GM18517 (cell line): ENCODE results near the gene AOPEP.

Source experiments
- ATAC-seq: cut with Tn5 transposase; IDR thresholded peaks from one replicate; pipeline ENCODE4 v1.9.1; 2021; ENCODE audit warnings: mild to moderate bottlenecking, moderate library complexity; ENCODE audit not compliant: unreplicated experiment

AOPEP gene

DNA sequence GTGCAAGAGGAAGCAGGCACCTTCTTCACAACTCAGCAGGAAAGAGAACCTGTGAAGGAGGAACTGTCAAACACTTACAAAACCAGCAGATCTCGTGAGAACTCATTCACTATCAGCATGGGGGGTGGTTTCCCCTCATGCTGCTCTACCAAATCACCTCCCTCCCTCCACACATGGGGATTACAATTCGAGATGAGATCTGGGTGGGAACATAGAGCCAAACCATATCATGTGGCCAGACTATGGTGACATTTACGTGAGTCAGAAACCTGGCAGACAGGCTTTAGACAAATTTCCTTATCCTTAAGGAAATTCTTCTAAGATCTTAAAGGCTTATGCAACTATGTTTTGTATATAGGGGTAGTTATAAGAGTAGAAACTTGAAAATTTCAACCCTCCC is 8.7 kb upstream of the AOPEP start:
- no peak for ATAC-seq

DNA sequence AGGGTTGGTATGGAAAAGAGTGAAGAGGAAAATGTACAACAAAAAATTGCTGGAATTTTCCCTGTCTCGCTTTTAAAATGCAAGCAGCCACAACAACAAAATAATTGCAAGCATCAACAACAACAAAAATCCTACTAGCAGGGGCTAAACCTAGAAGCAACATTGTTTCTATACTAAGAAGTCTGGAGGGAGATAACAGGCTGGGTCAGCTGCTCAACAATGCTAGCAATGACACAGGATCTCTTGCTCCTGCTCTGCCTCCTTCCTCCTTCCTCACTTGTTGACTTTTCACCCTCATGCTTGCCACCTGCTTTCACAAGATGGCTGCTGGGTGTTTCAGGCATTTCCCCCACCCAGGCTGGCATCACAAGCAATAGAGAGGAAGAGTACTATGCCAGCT is 7.6 kb upstream of the AOPEP start:
- no peak for ATAC-seq

DNA sequence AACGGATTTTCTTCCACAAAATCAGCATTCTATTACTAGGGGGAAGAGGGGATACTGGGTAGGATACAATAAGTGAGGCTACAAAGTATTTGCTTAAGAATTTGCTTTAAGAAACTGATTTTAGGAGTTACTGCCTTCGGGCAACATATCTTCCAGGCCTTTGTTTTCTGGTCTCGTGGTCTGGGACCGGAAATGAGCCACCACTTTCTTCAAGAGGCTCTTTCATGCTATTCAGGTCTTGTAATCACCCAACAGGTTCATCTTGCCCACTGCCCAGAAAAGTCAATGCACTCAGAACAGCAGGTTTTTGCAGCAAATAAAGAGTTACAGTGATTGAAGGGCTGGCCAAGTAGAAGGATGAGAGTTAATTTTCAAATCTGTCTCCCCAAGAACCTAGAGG is 6.6 kb upstream of the AOPEP start:
- ATAC-seq: no peak

DNA sequence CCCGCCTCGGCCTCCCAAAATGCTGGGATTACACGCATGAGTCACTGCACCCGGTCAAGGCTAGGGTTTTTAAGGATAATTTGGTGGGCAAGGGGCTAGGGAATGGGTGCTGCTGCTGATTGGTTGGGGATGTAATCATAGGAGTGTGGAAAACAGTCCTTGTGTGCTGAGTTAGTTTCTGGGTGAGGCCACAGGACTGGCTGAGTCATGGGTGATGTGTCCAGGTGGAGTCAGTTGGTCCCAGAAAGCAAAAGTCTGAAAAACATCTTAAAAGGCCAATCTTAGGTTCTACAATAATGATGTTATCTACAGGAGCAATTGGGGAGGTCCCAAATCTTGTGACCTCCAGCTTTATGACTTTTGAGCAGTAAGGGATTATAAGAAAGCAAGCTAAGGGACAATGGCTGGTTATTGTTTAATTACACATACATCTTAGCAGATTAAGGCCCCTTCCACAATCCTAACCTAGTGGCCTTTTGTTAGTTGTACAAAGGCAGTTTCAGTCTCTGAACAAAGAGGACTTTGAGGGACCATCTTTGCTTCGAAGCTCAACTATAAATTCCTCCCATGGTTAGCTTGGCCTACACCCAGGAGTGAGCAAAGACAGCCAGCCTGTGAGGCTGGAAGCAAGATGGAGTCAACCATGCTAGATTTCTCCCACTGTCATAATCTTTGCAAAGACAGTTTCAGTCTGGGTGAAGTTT is 5.5 kb upstream of the AOPEP start:
- ATAC-seq: no peak

DNA sequence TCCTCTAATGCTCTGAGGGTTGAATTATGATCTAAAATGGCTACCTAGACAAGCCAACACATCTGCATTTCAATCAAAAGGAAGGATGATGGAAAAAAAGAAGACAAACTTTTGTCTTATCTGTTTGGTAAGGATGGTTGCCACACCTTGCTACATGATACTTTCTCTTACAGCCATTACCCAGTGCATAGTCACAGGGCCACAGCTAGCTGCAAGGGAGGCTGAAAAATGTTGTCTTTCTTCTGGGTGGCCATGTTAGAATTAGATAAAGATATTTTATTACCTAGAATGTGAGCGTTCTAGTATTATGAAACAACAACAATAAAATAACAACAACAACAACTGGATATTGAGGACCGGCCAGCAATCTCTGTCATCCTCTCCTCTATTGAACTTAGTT is 4.7 kb upstream of the AOPEP start:
- ATAC-seq: no peak

DNA sequence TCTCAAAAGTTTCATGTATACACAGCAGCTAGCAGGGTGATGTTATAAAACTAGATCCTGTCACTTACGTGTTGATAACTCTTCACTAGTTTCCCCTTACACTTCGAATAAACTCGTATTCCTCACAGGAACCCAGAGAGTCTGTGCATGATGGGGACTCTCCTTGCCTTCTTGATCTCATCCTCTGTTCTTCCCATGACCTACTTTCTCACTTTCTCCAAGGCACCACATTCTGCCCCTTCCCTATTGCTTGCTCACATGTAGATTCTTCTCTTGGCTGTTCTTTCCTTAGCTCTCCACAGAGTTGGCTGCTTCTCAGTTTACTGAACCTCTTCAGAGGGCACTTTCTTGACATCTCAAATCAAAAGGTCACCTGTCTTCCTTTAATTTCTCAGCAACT is 1.2 kb upstream of the AOPEP start:
- ATAC-seq: no peak

DNA sequence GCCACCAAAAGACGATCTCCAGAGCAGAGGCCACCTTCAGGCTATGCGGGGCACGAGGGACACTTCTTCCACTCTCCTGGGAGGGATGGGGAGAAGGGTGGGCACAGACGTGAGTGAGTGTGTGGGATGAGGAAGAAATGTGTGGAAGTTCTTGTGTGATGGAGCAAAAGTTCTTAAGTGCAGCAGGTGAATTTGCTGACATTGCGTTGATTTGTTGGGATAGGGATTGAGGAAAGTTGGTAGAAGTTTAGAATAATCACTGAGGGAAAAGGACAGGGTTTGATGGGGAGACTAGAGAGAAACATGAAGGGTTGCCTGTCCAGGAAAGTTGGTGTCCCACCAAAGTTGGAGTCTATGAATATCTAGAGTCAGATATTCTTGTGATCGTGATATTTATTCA is 2.2 kb downstream of the AOPEP start:
- no peak for ATAC-seq

DNA sequence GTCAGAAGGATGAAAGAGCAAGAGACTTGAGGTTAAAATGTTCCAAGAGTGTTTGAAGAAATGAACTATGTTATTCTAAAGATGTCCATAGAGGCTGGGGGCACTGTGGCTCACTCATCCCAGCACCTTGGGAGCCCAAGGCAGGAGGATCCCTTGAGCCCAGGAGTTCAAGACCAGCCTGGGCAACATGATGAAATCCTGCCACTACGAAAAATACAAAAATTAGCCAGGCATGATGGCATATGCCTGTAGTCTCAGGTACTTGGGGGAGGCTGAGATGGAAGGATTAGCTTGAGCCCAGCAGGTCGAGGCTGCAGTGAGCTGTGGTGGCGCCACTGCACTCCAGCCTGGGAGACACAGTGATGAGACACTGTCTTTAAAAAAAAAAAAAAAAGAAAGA is 2.7 kb downstream of the AOPEP start:
- ATAC-seq: no peak

DNA sequence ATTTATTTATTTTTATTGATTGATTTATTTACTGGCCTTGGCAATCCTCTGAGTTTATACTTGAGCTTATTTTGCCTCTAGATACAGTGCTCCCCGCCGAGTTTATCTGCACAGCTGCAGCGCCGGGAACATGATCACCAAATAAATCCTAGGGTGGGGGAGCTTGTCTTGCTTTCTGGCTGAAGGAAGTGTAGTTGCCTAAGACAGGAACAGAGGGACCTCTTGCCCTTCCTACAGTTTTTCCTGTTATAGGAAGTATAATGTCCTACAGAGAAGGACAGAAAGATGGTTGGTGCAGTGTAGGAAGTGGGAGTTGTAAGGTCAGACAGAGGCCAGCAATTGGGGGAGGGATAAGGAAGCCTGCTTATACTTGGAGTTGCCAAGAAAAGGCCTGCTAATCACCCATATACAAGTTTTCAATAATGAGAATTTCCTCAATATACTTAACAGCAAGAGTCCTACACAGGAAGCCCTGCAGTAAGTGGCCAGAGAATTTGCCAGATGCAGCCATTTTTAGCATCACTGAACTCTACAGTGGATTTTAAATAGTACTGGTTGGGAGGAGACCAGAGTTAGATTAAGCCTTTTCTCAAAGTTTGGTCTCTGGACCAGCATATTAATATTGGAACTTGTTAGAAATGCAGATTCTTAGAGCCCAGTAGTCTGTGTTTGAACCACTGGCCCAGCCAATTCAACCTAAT is 7.7 kb downstream of the AOPEP start:
- no peak for ATAC-seq

DNA sequence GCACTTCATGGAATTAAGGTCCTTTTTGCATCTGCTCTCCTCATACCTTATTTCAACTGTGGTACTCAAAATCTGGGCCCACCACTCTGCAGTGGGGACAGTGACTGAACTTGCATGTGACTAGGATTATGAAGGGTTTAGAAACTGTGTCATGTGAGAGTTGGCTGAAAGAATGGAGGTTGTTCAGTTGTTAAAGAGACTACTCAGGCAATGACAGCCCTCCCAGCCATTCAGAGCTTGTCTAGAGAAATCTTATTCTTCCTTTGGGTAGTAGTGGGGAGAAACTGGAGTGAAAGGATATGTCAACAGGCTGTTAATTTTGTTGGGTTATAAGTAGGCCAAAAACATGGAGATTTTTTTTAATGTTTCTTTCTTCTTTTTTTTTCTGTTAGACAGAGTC is 10.3 kb downstream of the AOPEP start:
- no peak for ATAC-seq

DNA sequence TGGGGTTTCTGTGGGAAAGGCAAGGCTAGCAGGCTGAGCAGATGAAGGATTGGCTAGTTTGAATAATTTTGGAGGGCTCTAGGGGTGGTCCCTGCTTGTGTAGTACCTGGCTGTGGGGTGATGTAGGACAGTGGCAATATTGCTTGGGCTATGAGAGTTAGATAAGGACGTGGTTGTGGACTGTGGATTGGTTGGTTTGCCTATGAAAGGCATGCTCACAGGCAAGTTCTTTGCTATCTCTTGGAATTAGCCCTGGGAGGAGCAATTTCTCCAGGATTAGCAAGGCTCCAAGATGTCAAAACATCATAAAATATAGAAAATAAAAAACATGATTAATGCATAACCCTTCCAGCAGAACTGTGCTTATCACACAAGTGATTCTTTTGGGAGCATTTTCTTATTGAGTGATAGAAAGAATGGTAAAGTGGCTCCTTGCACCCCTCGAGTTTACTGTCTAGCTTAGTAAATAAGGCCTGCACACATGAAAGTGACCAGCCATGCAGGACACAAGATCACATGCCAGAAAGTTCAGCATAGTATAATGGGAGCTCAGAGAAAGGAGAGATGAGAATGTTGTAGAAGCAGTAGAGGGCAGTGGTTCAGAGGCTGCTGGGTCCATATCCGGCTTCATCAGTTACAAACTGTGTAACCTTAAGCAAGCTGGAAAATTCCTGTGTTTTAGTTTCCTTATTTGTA is 13.8 kb downstream of the AOPEP start:
- no peak for ATAC-seq

DNA sequence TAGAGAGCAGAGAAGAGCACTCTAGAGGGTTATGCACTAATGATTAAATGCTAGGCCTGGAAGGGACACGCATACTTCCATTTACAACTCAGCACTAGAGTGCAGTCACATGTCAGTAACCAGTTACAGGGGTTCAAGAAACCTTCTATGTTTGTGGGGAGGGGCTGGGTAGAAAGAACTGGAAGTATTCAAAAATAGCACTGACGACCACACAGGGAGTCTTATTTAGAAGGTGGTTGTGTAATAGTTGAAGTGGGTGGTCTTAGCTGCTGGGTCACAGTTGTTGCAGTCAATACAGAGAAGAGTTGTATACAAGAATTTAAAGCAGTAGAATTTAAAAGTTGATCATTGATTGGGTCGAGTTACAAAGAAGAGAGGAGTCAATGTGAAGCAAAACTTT is 15.4 kb downstream of the AOPEP start:
- ATAC-seq: no peak

DNA sequence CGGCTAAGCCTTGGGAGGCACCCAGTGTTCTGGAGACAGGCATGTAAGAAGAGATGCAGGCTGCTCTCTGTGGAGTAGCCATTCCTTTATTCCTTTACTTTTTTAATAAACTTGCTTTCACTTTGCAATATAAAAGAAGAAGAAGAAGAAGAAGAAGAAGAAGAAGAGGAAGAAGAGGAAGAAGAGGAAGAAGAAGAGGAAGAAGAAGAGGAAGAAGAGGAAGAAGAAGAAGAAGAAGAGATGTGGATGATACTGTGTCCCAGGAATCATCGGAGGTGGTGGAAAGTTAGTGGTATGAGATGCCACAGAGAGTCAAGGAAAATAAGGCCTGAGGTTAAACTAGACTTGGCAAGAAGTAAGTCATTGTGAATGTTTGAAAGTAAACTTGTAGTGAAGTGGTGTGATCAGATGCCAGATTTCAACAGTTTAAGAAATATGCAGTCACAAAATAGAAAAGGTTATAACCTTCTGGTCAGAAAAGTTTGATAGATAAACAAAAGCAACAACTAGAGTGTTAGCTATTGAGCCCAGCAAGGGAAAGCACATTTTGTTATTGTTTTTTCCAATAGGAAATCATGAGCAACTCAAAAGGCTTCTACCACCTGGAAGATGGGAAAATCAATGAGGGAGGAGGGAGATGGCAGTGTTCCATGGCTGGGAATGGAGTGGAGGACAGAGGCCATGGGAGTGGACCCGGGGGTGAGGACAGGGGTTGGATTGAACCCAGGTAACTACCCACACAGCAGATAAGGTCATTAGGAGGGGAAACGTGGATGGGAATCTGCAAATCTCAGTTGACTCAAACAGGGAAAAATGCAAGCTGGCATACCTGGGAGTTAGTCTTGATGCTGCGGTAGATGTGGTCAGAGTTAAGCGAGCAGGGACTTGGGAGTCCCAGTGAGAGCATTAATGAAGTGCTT is 16.8 kb downstream of the AOPEP start:
- no peak for ATAC-seq

DNA sequence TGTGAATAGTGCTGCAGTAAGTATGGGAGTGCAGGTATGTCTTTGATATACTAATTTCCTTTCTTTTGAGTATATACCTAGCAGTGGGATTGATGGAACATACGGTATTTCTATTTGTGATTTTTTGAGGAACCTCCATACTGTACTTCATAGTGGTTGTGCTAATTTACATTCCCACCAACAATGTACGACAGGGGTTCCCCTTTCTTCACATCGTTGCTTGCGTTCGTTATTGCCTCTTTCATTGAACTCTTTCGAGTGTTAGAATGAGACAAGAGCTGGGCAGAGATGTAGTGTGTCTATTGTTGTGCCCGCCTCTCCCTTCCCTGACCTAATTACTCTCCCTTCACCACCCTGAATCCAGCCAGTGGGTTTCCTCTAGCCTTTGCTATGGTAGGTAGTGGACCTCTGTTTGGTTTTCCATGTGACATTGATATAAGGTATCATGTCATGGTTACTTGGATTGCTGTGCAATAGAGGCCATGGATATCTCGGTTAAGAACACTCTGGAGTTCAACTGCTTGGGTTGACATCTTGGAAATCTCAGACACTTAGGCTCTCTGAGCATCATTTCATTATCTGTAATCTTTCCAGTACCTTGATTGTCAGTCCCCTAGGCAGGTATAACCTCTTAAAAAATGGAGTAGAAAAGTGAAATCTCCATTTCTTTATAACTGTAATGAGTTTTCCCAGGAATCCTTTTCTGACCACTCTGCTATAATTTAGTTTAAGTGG is 19.5 kb downstream of the AOPEP start:
- ATAC-seq: no peak

DNA sequence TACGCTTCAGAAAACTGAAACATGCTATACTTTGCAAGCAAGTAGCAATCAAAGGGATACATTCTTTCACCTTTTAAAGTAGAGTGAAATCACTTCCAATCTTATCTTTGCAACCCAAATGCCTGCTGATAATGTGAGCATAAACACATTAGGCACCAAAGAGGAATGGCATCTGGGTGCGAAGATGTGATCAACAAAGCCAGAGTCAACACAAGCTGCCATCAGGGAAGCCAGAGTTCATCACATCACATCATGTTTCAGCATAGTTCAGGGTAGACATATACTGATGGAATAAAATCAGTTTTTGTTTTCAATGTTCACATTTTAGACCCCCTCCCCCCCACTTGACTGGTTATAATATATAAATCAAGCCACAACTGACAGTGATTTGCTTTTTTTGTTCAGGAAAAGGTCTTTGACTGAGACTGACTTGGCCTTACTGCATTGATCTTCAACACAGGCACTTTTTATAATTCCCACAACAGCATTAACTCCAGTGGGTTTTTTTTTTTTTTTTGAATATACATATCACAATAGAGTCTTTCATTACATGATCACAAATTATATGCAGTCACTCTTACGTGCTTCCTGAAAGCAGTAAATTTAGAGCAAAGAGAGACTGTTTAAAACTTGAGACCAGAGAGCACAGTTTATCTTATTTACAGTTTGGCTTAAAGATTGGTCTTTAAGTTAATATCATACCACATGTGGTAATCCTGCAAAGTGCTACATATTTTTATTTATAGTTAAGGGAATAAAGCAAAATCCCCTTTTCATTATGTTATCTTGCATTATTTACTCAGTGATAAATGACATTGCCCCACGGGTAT is 20.3 kb downstream of the AOPEP start:
- no peak for ATAC-seq

DNA sequence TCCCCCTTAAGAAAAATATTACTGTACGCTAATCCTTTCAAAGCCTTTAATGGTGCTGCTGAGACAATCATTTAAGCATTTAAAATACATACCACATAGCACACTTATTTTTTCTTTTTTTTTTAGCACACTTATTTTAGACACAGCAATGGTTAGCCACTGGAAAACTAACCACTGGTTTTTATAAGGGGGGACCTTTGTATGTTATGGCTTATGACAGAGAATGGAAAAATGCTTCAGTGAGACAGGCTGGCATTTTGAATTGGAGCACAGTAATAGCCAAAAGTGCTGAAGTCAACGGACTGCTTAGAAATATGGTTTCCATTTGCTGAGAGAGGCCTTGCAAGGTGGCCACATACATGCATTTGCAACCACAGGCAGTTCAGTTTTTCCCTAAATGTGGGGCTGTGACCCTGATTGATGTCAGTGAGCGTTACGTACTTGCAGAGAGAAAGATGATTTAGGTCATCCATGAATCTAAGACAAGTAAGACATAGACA is 28.5 kb downstream of the AOPEP start:
- no peak for ATAC-seq

DNA sequence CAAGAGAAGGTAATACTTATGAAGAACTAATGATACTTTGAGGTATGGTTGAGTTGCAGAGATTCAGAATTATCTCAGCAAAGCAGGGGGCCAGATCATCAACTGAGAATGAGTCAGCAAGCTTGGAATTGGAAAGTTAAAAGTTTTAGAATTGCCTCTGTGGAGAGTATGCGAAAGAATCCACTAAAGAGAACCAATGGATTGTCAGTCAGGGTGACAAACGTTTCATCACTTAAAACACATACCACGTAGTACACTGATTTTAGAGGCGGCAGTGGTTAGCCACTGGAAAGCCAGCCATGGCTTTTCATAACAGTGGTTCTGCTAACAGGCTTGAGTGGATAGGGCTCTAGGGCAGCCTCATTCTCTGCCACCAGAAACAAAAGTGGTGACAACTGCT is 30.7 kb downstream of the AOPEP start:
- no peak for ATAC-seq

DNA sequence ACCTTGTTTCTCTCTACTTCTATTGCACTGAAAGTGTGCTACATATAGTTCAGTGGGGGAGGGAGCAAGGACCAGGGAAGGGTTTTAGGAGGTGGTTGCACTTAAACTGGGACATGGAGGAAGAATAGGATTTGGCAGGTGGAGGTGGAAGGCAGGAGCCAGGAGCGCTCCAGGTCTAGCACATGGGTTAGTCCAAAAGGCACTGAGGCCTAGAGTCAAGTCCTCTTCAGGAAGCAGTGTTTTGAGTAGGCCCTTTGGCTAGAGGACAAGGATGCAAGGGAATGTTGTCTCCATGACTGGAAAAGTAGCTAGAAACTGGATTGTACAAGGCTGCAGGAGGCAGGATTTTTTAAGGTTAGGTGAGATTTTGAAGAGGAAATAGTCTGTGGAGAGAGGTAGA is 31.5 kb downstream of the AOPEP start:
- ATAC-seq: no peak

DNA sequence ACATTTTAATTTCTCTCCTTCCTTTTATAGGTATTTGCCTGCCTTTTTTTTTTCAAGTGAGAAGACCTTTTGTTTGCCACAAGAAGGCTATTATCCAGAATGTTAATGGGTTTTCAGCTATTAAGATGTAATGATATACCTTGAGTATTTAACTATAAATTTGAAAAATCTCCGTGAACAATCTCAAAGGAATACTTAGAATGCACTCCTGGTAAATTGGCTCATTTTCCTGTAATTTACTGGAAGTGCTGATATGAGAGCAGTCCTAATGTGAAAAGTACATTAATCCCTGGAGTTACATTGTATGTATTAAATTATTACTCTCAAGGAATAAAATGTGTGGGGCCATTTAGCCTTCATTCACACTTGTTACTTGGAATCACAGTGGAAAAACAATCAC is 32.4 kb downstream of the AOPEP start:
- ATAC-seq: no peak
